GM08714 (cell line): ENCODE results near the gene VPS36.
A peak's percentile ranks its signal among the peaks of the same experiment; 100 is the strongest.
"Not testable (repeated sequence)": the region's sequence is repeated elsewhere in the genome, so short reads cannot be mapped to it uniquely, and the experiment has no call there.

Experiments
- H3K4me3 ChIP-seq: fragments of 200-500 bp; sonication (Bioruptor generic); 2 replicates; pipeline ENCODE4 v1.5.1; 2014; ENCODE audit warnings: mild to moderate bottlenecking, low read length, inconsistent platforms
- ZNF274 ChIP-seq: IDR thresholded peaks from 2 replicates; pipeline ENCODE4 v1.6.1; 2012; ENCODE audit warnings: mild to moderate bottlenecking, low read depth, low read length

Gene VPS36

DNA sequence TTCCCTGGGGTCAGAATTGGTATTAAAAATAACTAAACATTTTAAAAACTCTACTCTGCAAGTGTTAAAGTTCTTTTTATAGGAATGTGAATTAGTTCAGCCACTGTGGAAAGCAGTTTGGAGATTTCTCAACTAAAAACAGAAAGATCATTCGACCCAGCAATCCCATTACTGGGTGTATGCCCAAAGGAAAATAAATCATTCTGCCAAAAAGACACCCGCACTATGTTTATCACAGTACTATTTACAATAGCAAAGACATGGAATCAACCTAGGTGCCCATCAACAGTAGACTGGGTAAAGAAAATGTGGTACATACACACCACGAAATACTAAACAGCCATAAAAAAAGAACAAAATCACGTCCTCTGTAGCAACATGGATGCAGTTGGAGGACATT is 43.8 kb downstream of the VPS36 start:
- no peak overlapping the region for H3K4me3 ChIP-seq
- no peak for TF ChIP-seq ZNF274

DNA sequence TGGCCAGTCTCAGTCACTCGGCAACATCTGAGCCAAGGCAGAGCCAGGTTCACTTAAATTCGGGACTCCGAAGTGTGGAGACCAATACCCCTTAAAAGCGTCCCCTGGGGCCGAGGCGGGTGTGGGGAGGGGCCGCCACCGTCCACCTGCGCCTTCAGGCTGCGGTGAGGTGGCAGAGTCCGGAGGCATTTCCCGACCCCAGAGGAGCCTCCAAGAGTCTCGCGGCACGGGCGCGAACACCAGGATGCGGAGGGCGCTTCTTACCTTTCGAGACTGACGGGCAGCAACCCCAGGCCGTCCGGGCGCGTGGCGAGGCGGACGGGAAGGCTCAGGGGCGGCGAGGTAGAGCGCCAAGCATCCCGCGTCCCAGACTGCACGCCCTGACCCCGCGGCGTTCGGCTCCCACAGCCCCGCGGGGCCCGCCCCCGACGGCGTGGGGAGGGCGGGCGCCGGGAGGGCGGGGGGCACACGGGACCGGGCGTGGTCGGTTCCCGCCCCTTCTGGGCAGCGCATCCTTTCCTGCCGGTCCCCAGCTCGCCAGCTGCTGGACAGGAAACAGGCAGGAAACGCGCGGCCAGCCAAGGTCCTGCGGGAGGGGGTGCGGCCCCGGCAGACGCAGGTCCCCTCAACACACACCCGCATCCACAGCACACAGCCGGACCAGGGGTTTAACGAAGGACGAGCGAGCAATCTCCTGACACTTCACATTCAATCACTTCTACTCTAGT is 44.5 kb downstream of the VPS36 start, which contains the start of gene THSD1:
TSS of gene THSD1 (minus strand) at position 406 of the 728 bp plus-strand sequence. CDS start 3,572 bp downstream, outside the sequence.
- no peak for TF ChIP-seq ZNF274

DNA sequence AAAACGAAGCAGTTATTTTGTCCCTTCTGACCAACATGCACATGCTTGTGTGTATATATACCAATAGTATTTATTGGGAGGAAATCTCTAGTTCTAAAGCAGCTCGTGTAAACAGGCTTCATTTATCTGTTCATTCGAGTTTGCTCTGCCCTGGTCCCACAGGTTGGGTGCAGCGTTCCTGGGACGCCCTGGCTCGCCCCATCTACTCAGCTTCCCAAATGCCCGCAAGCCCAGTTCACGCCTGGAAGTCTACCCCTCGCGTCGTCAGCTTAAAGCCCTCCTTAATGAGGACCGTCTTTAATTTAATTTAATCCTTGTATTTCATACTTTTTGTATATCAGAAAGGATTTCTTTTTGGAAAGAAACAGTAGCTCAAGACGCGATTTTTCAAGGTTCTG is 45.1 kb downstream of the VPS36 start:
- TF ChIP-seq ZNF274, result no peak
- peak overlapping the region; percentile 47 for H3K4me3 ChIP-seq

More for the DNA sequence above, 44.5 kb downstream of the VPS36 start, which contains the start of gene THSD1:
- peak within 1 kb of the TSS; percentile 47 for H3K4me3 ChIP-seq

DNA sequence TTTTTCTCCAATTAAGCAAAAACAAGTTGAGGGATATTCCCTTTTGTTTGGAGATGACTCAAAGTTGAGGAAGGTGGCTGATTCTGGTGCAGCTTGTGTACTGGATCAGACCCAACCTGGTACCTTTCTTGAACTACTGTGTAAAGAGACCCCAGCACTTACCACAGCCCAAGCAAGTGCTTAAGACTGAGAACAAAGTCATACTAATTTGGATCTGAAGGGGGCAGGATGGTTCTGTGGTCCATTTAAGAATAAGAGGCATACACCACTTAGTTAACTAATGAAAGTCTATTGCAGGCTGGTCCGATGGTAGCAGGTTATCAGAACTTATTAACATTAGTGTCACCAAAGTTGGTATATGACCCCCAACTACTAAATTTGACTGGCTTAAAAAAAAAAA is 50.7 kb downstream of the VPS36 start:
- H3K4me3 ChIP-seq, result no peak overlapping the region
- no peak for TF ChIP-seq ZNF274

GRCh38 chr13:52399046-52399445 is 51.4 kb downstream of the VPS36 start:
- no peak for TF ChIP-seq ZNF274
- no peak overlapping the region for H3K4me3 ChIP-seq

GRCh38 chr13:52395704-52396103 is 54.7 kb downstream of the VPS36 start:
- no peak overlapping the region for H3K4me3 ChIP-seq
- TF ChIP-seq ZNF274, result no peak

DNA sequence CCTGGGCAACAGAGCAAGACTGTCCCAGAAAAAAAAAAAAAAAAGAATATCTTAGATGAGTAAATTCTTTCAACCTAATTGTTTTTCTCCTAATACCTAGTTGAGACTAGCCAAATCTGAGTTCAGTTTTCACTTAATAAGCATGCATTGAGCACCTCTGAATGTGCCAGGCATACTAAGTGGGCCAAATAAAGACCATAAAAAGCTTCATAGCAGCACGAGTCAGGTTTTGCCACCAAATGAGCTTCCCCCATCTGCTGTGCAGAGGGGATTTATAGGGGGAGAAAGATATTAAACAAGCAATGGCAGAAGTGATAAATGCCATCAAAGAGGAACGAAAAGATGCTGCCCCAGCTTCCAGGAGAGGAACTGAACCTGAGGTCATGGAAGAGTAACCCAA is 55.8 kb downstream of the VPS36 start:
- H3K4me3 ChIP-seq, result no peak overlapping the region
- TF ChIP-seq ZNF274, result no peak

DNA sequence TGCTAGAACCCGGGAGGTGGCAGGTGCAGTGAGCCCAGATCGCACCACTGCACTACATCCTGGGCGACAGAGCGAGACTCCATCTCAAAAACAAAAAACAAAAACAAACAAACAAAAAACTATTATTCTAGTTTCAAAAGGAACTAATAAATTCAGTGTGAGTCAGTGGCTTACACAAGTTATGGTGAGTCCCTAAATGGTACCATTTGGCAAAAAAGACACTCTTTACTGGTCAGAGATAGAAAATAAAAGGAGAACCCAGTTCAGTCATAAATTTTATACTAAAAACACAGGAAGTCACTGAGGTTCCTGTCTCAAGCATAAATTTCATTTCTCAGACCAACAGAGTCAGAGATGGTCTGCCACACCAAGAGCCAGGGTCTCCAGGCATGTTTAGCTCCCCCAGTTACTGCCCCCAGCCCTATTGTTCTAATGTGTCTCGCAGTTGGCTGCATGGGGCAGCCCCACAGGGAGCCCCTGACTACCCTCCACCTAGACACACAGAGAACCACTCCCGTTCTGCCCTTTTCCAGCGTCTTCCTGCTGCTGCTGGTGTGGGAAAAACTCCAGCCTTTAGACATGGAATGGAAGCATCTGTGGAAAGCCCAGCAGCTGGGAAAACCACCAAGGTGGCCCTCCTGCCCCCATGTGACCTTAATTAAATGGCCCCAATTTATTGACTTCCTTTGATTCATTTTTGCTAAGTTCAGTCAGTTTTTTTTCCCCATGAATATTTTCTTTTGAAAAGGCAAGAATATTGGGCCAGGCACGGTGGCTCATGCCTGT is 56.7 kb downstream of the VPS36 start:
- TF ChIP-seq ZNF274, result no peak
- no peak overlapping the region for H3K4me3 ChIP-seq

- H3K4me3 ChIP-seq, result no peak overlapping the region
- TF ChIP-seq ZNF274, result no peak
These were observed 62.7 kb downstream of the VPS36 start for GRCh38 chr13:52387721-52388120.

DNA sequence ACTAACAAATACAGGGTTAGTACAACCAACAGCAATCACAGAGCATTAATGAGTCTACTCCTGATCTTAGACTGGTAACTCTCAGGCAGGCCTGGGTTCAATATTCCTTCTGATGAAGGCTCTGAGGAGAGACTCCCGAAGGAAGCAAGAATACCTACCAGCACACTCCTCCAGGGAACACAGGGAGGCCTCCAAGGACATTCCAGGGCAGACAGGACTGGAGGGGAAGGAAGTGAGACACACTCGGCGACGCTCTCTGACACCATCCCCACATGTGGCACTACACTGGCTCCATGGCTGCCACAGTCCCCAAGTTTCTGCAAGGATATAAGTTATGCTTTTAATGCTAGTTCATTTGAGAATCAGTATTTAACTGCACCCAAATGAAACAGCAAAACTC is 64.6 kb downstream of the VPS36 start:
- TF ChIP-seq ZNF274, result no peak
- H3K4me3 ChIP-seq, result no peak overlapping the region

DNA sequence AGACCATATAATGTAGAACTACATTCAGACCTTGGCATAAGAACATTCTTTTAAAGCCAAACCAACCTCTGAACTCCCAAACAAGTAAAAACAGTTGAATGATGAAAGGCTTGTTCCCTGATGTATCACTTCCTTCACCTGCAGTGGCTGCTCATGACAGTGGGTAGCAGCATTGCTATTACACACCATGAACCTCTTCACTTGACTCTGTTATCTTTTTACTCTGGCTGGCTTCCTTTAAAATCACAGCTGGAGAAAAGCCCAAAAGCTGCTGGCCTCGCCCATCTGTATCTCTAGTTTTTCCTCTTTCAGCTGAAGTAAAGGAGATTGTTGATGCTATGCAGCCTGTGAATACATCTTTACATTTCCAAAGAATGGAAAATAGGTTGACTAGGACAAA is 67.1 kb downstream of the VPS36 start:
- TF ChIP-seq ZNF274, result no peak
- H3K4me3 ChIP-seq, result no peak overlapping the region

- no peak for TF ChIP-seq ZNF274
- no peak overlapping the region for H3K4me3 ChIP-seq
These were observed 72.1 kb downstream of the VPS36 start for GRCh38 chr13:52378312-52378711.

DNA sequence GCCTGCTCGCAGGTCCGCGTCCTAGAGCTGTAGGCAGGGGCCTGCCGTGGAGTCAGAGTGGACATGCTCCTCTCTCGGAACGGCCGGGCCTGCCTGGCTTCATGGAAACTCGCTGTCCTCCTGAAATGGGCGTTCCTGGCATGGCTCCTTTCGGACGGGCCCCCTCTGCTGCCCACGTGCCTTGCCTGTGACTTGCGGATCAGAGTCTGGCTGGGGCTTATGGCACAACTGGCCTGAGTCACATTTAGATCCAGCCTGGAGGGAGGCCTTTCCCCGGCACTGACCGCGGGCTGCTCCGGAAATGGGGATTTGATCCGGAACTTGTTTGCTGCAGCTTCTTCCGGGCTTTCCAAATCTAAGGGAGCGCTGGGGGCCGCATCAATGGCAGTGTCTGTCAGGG is 72.5 kb downstream of the VPS36 start:
- no peak overlapping the region for H3K4me3 ChIP-seq
- TF ChIP-seq ZNF274, result no peak

- TF ChIP-seq ZNF274, result no peak
- H3K4me3 ChIP-seq, result no peak overlapping the region
These were observed 75.5 kb downstream of the VPS36 start for GRCh38 chr13:52374873-52375411.

DNA sequence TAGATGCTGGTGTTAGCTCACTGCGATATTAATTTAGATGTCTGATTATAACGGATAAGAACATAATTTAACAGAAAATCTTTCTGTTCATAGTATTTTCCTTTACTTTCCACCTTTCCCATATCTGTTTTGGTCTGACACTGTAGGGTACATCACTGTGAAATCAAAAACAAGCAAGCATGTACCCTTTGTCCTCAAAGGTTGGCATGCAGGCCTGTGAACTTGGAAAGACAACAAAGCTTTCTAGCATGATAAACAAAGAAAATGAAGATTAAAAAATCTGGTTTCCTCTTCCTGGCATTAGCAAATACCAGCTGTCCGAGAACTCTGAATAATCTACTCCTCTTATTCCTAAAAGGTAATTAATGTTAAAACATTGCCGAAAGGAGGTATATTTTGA is 76.0 kb downstream of the VPS36 start:
- H3K4me3 ChIP-seq, result no peak overlapping the region
- no peak for TF ChIP-seq ZNF274

DNA sequence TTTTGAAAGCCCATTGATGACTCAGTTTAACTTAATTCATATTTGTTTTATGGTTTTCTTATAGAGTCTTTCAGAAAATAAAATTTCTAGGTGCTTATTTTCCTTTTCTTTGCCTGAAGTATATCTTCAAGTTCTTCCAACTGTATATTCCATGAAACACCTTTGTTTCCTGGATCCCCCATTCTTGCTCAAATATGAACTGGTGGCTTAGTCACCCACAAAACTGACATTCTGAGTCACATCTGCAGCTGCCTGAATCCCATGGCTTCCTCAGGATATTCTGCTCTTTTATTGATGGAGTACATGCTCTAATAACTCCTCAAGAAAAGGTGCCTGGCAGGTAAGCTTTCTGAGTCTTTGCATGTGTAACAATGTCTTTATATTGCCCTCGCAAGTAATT is 77.2 kb downstream of the VPS36 start:
- H3K4me3 ChIP-seq, result not testable (repeated sequence)
